GM21723 (cell line): ENCODE results near the gene IFI6.
A peak's percentile ranks its signal among the peaks of the same experiment; 100 is the strongest.
"Not testable (repeated sequence)": the region's sequence is repeated elsewhere in the genome, so short reads cannot be mapped to it uniquely, and the experiment has no call there.

Experiments
- ATAC-seq: cut with Tn5 transposase; IDR thresholded peaks from one replicate; pipeline ENCODE4 v1.9.1; 2021; ENCODE audit warnings: mild to moderate bottlenecking, moderate library complexity; ENCODE audit not compliant: unreplicated experiment

The IFI6 gene

GRCh38 chr1:27671964-27672749, at the start of gene IFI6:
TSS of gene IFI6 (minus strand) at chr1:27672192. CDS start at chr1:27669314, 2,878 bp downstream.
- peak; percentile 85 for ATAC-seq

GRCh38 chr1:27719286-27720251, 47.6 kb upstream of the IFI6 start:
- ATAC-seq, result no peak

GRCh38 chr1:27716262-27716895, 44.4 kb upstream of the IFI6 start:
- no peak for ATAC-seq

- no peak for ATAC-seq
Measured at GRCh38 chr1:27713869-27714513, 42.0 kb upstream of the IFI6 start.

- ATAC-seq, result no peak
Measured at GRCh38 chr1:27713139-27713725, 41.2 kb upstream of the IFI6 start.

- no peak for ATAC-seq
Measured at GRCh38 chr1:27710574-27710973, 38.6 kb upstream of the IFI6 start.

- no peak for ATAC-seq
Measured at GRCh38 chr1:27705545-27705944, 33.6 kb upstream of the IFI6 start.

GRCh38 chr1:27704958-27705357, 33.0 kb upstream of the IFI6 start:
- no peak for ATAC-seq

GRCh38 chr1:27696835-27697234, 24.8 kb upstream of the IFI6 start:
- not testable (repeated sequence) for ATAC-seq

GRCh38 chr1:27690183-27690582, 18.2 kb upstream of the IFI6 start:
- no peak for ATAC-seq

GRCh38 chr1:27689423-27690173, 17.6 kb upstream of the IFI6 start:
- no peak for ATAC-seq

GRCh38 chr1:27687906-27688305, 15.9 kb upstream of the IFI6 start:
- ATAC-seq, result no peak

GRCh38 chr1:27686223-27686990, 14.4 kb upstream of the IFI6 start:
- ATAC-seq, result no peak

GRCh38 chr1:27684176-27684575, 12.2 kb upstream of the IFI6 start:
- no peak for ATAC-seq

- no peak for ATAC-seq
Measured at GRCh38 chr1:27682351-27682944, 10.5 kb upstream of the IFI6 start.

GRCh38 chr1:27681580-27681979, 9.6 kb upstream of the IFI6 start:
- ATAC-seq, result not testable (repeated sequence)

GRCh38 chr1:27680225-27680791, 8.3 kb upstream of the IFI6 start:
- not testable (repeated sequence) for ATAC-seq

- no peak for ATAC-seq
Measured at GRCh38 chr1:27678747-27679146, 6.8 kb upstream of the IFI6 start.
